H1 (cell line): ENCODE data around the gene NBPF1.
"Not testable (repeated sequence)": the region's sequence is repeated elsewhere in the genome, so short reads cannot be mapped to it uniquely, and the experiment has no call there.

Source experiments
- POLR2AphosphoS5 ChIP-seq: IDR thresholded peaks from 2 replicates; pipeline ENCODE4 v1.6.1; 2011; ENCODE audit warnings: low read depth, low read length
- SIN3A ChIP-seq, 2 experiments: IDR thresholded peaks in 1 of 2; conservative IDR thresholded peaks in 1 of 2; 2 replicates each; pipeline ENCODE4 v1.6.1; 2011 to 2012; ENCODE audit warnings: low read length in 2 of 2, improper control_type of control experiment in 1 of 2, low read depth in 1 of 2, mild to moderate bottlenecking in 1 of 2
- TF ChIP-seq, protein P1 (sequence below): IDR thresholded peaks from 2 replicates; pipeline ENCODE4 v1.6.1; 2012; ENCODE audit warnings: low read length, inconsistent platforms
- TF ChIP-seq, protein P2 (sequence below), 3 experiments: IDR thresholded peaks; 1 replicate in 2 of 3; 2 replicates in 1 of 3; pipeline versions ENCODE4 v1.5.1 to v1.6.1; 2011; ENCODE audit warnings: low read length in 3 of 3, mild to moderate bottlenecking in 3 of 3, inconsistent platforms in 2 of 3, low read depth in 1 of 3, moderate library complexity in 1 of 3; ENCODE audit not compliant: insufficient read depth in 1 of 3; ENCODE audit errors: control extremely low read depth in 1 of 3

DNA sequence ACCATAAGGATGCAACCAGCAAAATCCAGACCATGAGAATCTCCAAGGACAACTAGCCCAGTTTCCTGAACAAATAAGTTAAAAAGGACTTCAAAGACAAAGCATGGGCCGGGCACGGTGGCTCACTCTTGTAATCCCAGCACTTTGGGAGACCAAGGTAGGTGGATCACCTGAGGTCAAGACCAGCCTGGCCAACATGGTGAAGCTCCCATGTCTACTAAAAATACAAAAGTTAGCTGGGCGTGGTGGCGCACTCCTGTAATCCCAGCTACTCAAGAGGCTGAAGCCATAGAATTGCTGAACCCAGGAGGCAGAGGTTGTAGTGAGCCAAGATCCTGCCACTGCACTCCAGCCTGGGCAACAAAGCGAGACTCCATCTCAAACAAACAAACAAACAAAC is 22.6 kb upstream of the NBPF1 start:
- TF ChIP-seq, protein P1, sequence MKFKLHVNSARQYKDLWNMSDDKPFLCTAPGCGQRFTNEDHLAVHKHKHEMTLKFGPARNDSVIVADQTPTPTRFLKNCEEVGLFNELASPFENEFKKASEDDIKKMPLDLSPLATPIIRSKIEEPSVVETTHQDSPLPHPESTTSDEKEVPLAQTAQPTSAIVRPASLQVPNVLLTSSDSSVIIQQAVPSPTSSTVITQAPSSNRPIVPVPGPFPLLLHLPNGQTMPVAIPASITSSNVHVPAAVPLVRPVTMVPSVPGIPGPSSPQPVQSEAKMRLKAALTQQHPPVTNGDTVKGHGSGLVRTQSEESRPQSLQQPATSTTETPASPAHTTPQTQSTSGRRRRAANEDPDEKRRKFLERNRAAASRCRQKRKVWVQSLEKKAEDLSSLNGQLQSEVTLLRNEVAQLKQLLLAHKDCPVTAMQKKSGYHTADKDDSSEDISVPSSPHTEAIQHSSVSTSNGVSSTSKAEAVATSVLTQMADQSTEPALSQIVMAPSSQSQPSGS: not testable (repeated sequence)
- not testable (repeated sequence) for TF ChIP-seq POLR2AphosphoS5; SIN3A (conservative IDR thresholded peaks at IDR 0.05 in 1 of 2, IDR thresholded peaks at IDR 0.05 in 1 of 2; ENCODE audit: low read depth in 1 of 2, low read length in 2 of 2)
- TF ChIP-seq, protein P2, sequence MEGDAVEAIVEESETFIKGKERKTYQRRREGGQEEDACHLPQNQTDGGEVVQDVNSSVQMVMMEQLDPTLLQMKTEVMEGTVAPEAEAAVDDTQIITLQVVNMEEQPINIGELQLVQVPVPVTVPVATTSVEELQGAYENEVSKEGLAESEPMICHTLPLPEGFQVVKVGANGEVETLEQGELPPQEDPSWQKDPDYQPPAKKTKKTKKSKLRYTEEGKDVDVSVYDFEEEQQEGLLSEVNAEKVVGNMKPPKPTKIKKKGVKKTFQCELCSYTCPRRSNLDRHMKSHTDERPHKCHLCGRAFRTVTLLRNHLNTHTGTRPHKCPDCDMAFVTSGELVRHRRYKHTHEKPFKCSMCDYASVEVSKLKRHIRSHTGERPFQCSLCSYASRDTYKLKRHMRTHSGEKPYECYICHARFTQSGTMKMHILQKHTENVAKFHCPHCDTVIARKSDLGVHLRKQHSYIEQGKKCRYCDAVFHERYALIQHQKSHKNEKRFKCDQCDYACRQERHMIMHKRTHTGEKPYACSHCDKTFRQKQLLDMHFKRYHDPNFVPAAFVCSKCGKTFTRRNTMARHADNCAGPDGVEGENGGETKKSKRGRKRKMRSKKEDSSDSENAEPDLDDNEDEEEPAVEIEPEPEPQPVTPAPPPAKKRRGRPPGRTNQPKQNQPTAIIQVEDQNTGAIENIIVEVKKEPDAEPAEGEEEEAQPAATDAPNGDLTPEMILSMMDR (IDR thresholded peaks at IDR 0.05; ENCODE audit: control extremely low read depth in 1 of 3, insufficient read depth in 1 of 3, low read depth in 1 of 3, low read length in 3 of 3): not testable (repeated sequence)
